Measurements from ENCODE around the gene GTSF1L. TPM values are rescaled to one million over a fixed set of nuclear protein-coding genes. Genes with fewer than 3 reads are reported as not detected.

The GTSF1L gene
- total RNA-seq, 2 donors from 2014 or later = 7.2 TPM; not detected in 1

- H3K4me1 ChIP-seq (replicated peaks) = no peaks in the 10 kb centered on the region
- H3K9me3 ChIP-seq = no peaks in the 10 kb centered on the region
- H3K36me3 ChIP-seq = no peaks in the 10 kb centered on the region
- DNase-seq (ENCODE audit: low spot score) = no peak
- no peak overlapping the region for H3K27ac ChIP-seq
- H3K27me3 ChIP-seq (replicated peaks; ENCODE audit: insufficient read depth) = no peaks in the 10 kb centered on the region
- TF ChIP-seq CTCF (IDR thresholded peaks at IDR 0.05) (no peak), POLR2A (IDR thresholded peaks at IDR 0.05) (no peak), POLR2AphosphoS5 (IDR thresholded peaks at IDR 0.05) (no peak)
- intact Hi-C loops (cut with DNase I) = no loop called here
- no peak overlapping the region for H3K4me3 ChIP-seq
- 97% methylated on average over 8 of the region's 8 CpGs for WGBS
Observed at GRCh38 chr20:43700627-43701026, 26.2 kb downstream of the GTSF1L start.

- Histone ChIP-seq H3K27ac (no peak overlapping the region), H3K9me3 (no peaks in the 10 kb centered on the region), H3K4me3 (no peak overlapping the region), H3K27me3 (replicated peaks; ENCODE audit: insufficient read depth) (no peaks in the 10 kb centered on the region), H3K4me1 (replicated peaks) (no peaks in the 10 kb centered on the region), H3K36me3 (no peaks in the 10 kb centered on the region)
- no peak for DNase-seq (ENCODE audit: low spot score)
- intact Hi-C loops (cut with DNase I) = no loop called here
- 95% methylated on average over 8 of the region's 8 CpGs for WGBS
- TF ChIP-seq CTCF (IDR thresholded peaks at IDR 0.05) (no peak), POLR2A (IDR thresholded peaks at IDR 0.05) (no peak), POLR2AphosphoS5 (IDR thresholded peaks at IDR 0.05) (no peak)
Observed at GRCh38 chr20:43699941-43700565, 26.7 kb downstream of the GTSF1L start.

- no peaks in the 10 kb centered on the region for H3K4me1 ChIP-seq (replicated peaks)
- 91% methylated on average over 8 of the region's 8 CpGs for WGBS
- intact Hi-C loops (cut with DNase I) = no loop called here
- no peak overlapping the region for H3K4me3 ChIP-seq
- H3K27ac ChIP-seq = no peak overlapping the region
- no peaks in the 10 kb centered on the region for H3K27me3 ChIP-seq (replicated peaks; ENCODE audit: insufficient read depth)
- TF ChIP-seq CTCF (IDR thresholded peaks at IDR 0.05) = no peak
- no peak for TF ChIP-seq POLR2A (IDR thresholded peaks at IDR 0.05)
- no peak for TF ChIP-seq POLR2AphosphoS5 (IDR thresholded peaks at IDR 0.05)
- DNase-seq (ENCODE audit: low spot score) = no peak
- H3K36me3 ChIP-seq = no peaks in the 10 kb centered on the region
- no peaks in the 10 kb centered on the region for H3K9me3 ChIP-seq
Observed at GRCh38 chr20:43695571-43695970, 31.2 kb downstream of the GTSF1L start.

- intact Hi-C loops (cut with DNase I) = no loop called here
- TF ChIP-seq POLR2AphosphoS5 (IDR thresholded peaks at IDR 0.05) (no peak), POLR2A (IDR thresholded peaks at IDR 0.05) (no peak), CTCF (IDR thresholded peaks at IDR 0.05) (no peak)
- DNase-seq (ENCODE audit: low spot score) = no peak
- Histone ChIP-seq H3K9me3 (no peaks in the 10 kb centered on the region), H3K36me3 (no peaks in the 10 kb centered on the region), H3K27me3 (replicated peaks; ENCODE audit: insufficient read depth) (no peaks in the 10 kb centered on the region), H3K4me1 (replicated peaks) (no peaks in the 10 kb centered on the region), H3K27ac (no peak overlapping the region), H3K4me3 (no peak overlapping the region)
- 91% methylated on average over 3 of the region's 3 CpGs for WGBS
Observed at GRCh38 chr20:43694763-43695162, 32.0 kb downstream of the GTSF1L start.

GRCh38 chr20:43691928-43692524 lies 34.8 kb downstream of the GTSF1L start:
- WGBS = 89% methylated on average over 5 of the region's 5 CpGs
- intact Hi-C loops (cut with DNase I) = no loop called here
- no peak overlapping the region for H3K27ac ChIP-seq
- no peaks in the 10 kb centered on the region for H3K9me3 ChIP-seq
- no peaks in the 10 kb centered on the region for H3K4me1 ChIP-seq (replicated peaks)
- H3K36me3 ChIP-seq = no peaks in the 10 kb centered on the region
- H3K4me3 ChIP-seq = no peak overlapping the region
- no peaks in the 10 kb centered on the region for H3K27me3 ChIP-seq (replicated peaks; ENCODE audit: insufficient read depth)
- TF ChIP-seq CTCF (IDR thresholded peaks at IDR 0.05) = peak in 3 of 4 experiments; percentile 18 to 32 (median 18)
- TF ChIP-seq POLR2AphosphoS5 (IDR thresholded peaks at IDR 0.05) = no peak
- no peak for TF ChIP-seq POLR2A (IDR thresholded peaks at IDR 0.05)
- no peak for DNase-seq (ENCODE audit: low spot score)

Measured in prostate gland (tissue), 2 donors.